ENCODE data around the gene EXD3. TPM values are rescaled to one million over a fixed set of nuclear protein-coding genes. Genes with fewer than 3 reads are reported as not detected.
A peak's percentile ranks its signal among the peaks of the same experiment; 100 is the strongest.

EXD3 gene
- total and polyA plus RNA-seq, 7 donors = 8.9 to 29.7 (median 18.0) TPM

DNA sequence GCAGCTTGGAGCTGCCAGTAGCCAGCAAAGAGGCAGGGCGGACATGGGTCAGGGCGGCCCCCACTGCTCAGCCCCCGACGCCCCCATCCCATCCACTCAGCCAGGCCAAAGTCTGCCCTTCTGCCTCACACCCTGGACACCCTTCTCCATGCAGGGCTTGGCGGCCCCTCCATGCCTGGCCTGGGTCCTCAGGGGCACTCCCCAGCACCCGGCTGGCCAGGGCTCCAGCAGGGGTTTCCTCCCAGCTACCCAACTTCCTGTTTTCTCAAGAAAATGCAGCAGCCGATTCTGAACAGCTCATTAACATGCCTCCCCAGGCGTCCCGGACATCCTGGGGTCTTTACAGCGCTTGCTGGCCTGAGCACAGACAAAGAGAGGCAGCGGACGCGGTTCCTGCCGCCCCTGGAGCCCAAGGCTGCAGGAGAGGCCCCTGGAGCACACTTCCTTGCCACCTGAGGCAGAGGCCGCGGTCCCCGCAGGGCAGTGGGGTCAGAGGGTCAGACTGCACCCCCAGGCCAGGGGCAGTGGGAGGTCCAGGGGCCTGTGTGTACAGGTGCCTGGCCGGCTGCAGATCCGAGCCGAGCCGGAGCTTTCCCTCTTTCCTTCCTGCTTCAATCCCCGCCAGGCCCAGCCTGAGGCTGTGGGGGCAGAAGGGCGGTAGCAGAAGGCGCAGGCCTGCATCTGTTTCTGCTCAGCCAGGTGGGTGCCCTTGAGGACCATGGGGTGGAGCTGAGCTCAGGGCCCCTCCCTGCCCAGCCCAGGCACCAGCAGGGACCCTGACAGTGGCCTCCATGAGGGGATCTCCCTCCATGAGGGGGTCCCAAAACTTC is 102.2 kb downstream of the EXD3 start:
- Histone ChIP-seq H3K4me1 (peaks cover 0 to 17% (median 10%) of the 10 kb centered on the region in 4 donors), H3K27ac (no peak overlapping the region), H3K27me3 (peaks cover 13 to 23% (median 19%) of the 10 kb centered on the region in 3 donors), H3K9me3 (no peaks in the 10 kb centered on the region), H3K36me3 (no peaks in the 10 kb centered on the region), H3K4me3 (no peak overlapping the region)
- intact Hi-C loops (cut with DNase I) = no loop called here
- 48 to 82% methylated on average over 24 of the region's 24 CpGs for WGBS, 2 donors
- TF ChIP-seq EP300 (IDR thresholded peaks at IDR 0.05) (no peak), POLR2AphosphoS5 (IDR thresholded peaks at IDR 0.05) (no peak), POLR2A (IDR thresholded peaks at IDR 0.05) (no peak)
- TF ChIP-seq, protein P1, sequence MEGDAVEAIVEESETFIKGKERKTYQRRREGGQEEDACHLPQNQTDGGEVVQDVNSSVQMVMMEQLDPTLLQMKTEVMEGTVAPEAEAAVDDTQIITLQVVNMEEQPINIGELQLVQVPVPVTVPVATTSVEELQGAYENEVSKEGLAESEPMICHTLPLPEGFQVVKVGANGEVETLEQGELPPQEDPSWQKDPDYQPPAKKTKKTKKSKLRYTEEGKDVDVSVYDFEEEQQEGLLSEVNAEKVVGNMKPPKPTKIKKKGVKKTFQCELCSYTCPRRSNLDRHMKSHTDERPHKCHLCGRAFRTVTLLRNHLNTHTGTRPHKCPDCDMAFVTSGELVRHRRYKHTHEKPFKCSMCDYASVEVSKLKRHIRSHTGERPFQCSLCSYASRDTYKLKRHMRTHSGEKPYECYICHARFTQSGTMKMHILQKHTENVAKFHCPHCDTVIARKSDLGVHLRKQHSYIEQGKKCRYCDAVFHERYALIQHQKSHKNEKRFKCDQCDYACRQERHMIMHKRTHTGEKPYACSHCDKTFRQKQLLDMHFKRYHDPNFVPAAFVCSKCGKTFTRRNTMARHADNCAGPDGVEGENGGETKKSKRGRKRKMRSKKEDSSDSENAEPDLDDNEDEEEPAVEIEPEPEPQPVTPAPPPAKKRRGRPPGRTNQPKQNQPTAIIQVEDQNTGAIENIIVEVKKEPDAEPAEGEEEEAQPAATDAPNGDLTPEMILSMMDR (IDR thresholded peaks at IDR 0.05) = no peak
- DNase-seq = peak; percentile 59

DNA sequence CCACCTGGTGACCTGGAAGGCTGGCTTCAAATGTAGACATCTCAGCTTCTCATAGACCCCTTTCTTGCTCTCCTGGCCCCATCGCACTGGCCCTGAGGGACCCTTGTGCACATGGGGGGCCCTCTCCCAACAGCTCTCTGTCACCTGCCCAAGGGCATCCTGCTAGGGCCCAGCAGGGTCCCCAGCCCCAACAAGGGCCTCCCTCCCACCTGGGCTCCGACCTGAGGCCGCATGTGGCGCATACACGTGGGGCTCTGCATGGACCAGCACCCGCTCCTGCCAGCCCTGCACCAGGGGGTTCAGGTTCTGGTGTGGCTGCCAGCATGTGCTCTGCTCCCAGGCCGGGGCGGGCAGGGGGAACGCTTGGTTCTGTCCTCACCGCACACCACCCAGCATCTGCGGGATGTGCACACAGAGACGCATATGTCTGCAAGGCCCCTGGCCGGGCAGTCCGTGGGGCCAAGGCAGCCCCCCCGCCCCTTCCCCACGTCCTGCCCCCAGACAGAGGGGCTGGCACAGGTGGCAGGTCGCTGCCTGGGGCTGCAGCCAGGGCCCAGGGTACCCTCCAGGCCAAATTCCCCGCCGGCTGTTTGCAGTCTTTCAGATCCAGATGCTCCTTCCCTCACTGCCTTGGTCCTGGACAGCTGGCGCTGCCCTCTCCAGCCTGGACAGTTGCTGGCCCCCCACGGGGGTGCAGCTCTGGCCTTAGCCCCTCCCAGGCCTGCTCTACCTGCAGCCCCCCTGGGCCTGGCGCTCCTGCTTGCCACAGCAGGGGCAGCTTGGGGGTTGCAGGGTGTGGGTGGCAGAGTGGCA is 103.0 kb downstream of the EXD3 start:
- Histone ChIP-seq H3K4me3 (no peak overlapping the region), H3K36me3 (no peaks in the 10 kb centered on the region), H3K27me3 (peaks cover 13 to 29% (median 27%) of the 10 kb centered on the region in 3 donors), H3K27ac (no peak overlapping the region), H3K9me3 (no peaks in the 10 kb centered on the region), H3K4me1 (peaks cover 0 to 25% (median 15%) of the 10 kb centered on the region in 4 donors)
- WGBS, 2 donors = 86 to 93% methylated on average over 22 of the region's 22 CpGs
- intact Hi-C loops (cut with DNase I) = no loop called here
- TF ChIP-seq POLR2AphosphoS5 (IDR thresholded peaks at IDR 0.05) (no peak), POLR2A (IDR thresholded peaks at IDR 0.05) (no peak)
- DNase-seq = peak; percentile 53

DNA sequence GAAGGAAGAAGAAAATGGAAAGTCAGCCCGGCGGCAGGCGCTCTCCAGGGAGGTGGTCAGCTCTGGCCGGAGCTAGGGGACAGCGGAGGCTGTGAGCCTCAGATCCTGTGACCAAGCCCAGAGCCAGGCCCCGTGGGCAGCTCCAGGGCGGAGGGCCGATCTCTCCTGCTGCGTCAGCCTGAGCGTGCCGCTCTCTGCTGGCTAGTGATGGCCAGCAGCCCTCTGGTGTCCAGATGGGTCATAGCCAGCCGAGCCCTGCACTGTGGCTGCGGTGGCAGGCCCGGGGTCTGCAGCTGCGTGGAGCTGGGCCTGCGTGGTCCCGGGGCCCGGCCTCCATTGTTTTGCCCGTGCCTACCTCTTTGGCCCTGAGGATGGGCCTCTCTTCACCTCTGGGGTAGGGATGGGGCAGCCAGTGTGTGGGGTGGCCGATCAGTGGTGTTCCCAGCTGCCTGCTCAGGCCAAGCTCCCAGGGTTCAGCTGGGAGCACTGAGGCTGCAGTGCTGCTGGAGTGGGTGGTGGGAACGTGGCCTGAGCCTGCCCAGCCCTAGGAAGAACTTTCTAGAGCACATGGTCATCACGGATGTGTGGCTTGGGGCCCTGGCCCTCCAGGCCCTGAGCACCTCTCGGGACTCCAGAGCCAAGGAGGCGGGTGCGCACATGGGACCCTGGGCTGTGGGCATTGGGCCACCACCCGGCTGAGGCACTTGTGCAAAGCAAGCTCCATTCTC is 103.8 kb downstream of the EXD3 start:
- Histone ChIP-seq H3K27me3 (peaks cover 13 to 29% (median 28%) of the 10 kb centered on the region in 3 donors), H3K4me1 (peaks cover 0 to 26% (median 15%) of the 10 kb centered on the region in 4 donors), H3K4me3 (no peak overlapping the region), H3K9me3 (no peaks in the 10 kb centered on the region), H3K36me3 (no peaks in the 10 kb centered on the region), H3K27ac (peak overlapping the region in 2 of 4 donors; percentile 37 to 41)
- DNase-seq = peak; percentile 61
- whole genome bisulfite sequencing, 2 donors = 83 to 93% methylated on average over 26 of the region's 26 CpGs
- no peak for TF ChIP-seq EP300 (IDR thresholded peaks at IDR 0.05)
- TF ChIP-seq, protein P1 (IDR thresholded peaks at IDR 0.05) = no peak
- intact Hi-C loops (cut with DNase I) = no loop called here

DNA sequence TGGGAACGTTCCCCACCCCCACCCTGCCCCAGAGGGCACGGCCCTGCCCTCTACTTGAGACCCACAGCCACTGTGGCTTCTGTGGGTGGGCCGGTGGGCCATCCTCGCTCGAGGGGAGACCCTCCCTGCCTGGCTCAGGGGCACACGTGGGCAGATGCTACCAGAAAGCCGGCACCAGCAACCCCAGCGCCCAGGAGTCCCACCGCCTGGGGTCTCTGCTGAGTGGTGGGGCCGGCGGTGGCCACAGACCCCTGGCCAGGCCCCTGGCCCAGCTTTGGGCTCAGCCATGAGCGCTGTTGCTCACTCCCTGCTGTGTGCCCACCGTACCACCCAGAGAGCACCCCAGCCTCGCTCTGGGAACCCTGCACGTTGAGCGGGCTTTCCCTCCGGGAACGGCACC is 104.4 kb downstream of the EXD3 start:
- H3K4me1 ChIP-seq = peaks cover 0 to 26% (median 15%) of the 10 kb centered on the region in 4 donors
- H3K36me3 ChIP-seq = no peaks in the 10 kb centered on the region
- peak; percentile 33 for DNase-seq
- no peak overlapping the region for H3K4me3 ChIP-seq
- peaks cover 13 to 29% (median 28%) of the 10 kb centered on the region in 3 donors for H3K27me3 ChIP-seq
- intact Hi-C loops (cut with DNase I) = no loop called here
- TF ChIP-seq, protein P1 (IDR thresholded peaks at IDR 0.05) = no peak
- TF ChIP-seq EP300 (IDR thresholded peaks at IDR 0.05) (no peak), POLR2A (IDR thresholded peaks at IDR 0.05) (no peak), POLR2AphosphoS5 (IDR thresholded peaks at IDR 0.05) (no peak)
- H3K9me3 ChIP-seq = no peaks in the 10 kb centered on the region
- H3K27ac ChIP-seq = peak overlapping the region in 2 of 4 donors; percentile 37 to 41
- WGBS, 2 donors = 87 to 88% methylated on average over 18 of the region's 18 CpGs

Data from sigmoid colon (tissue), 7 donors.